Stomach smooth muscle (tissue), 2 donors: Measurements from ENCODE around the gene MANBA.

Experiments used
- H3K27ac ChIP-seq: one replicate; pipeline ENCODE4 v1.7.0; 2013; ENCODE audit warnings: mild to moderate bottlenecking, low read length, inconsistent platforms
- H3K27me3 ChIP-seq, 2 donors: one replicate each; pipeline ENCODE4 v1.7.0; 2013; ENCODE audit warnings: low read length in 2 of 2; ENCODE audit not compliant: insufficient read depth in 2 of 2, control insufficient read depth in 1 of 2
- H3K36me3 ChIP-seq, 2 donors: one replicate each; pipeline ENCODE4 v1.7.0; 2013; ENCODE audit warnings: low read length in 2 of 2; ENCODE audit not compliant: control insufficient read depth in 2 of 2, insufficient read depth in 2 of 2
- H3K4me1 ChIP-seq: one replicate; pipeline ENCODE4 v1.7.0; 2013; ENCODE audit warnings: low read length; ENCODE audit not compliant: control insufficient read depth, insufficient read depth
- H3K4me3 ChIP-seq, 2 donors: one replicate each; pipeline ENCODE4 v1.7.0; 2013; ENCODE audit warnings: low read length in 2 of 2
- H3K9ac ChIP-seq, 2 donors: one replicate each; pipeline ENCODE4 v1.7.0; 2013; ENCODE audit warnings: low read length in 2 of 2, mild to moderate bottlenecking in 1 of 2
- H3K9me3 ChIP-seq, 2 donors: one replicate each; pipeline ENCODE4 v1.7.0; 2013; ENCODE audit warnings: low read length in 2 of 2; ENCODE audit not compliant: control insufficient read depth in 2 of 2
- donor health status: healthy.
- donor health status: Pancreatic carcinoma.

MANBA gene

GRCh38 chr4:102694791-102695190, 66.0 kb downstream of the MANBA start:
- Histone ChIP-seq H3K9me3 (no peaks in the 10 kb centered on the region), H3K27ac (no peak overlapping the region), H3K4me1 (peaks cover 2% of the 10 kb centered on the region), H3K9ac (no peak overlapping the region), H3K36me3 (peaks cover 0 to 3% of the 10 kb centered on the region in 2 donors), H3K4me3 (no peak overlapping the region), H3K27me3 (no peaks in the 10 kb centered on the region)

- Histone ChIP-seq H3K27me3 (no peaks in the 10 kb centered on the region), H3K4me1 (peaks cover 2% of the 10 kb centered on the region), H3K9me3 (no peaks in the 10 kb centered on the region), H3K36me3 (peaks cover 0 to 3% of the 10 kb centered on the region in 2 donors), H3K27ac (no peak overlapping the region), H3K9ac (no peak overlapping the region), H3K4me3 (no peak overlapping the region)
Observed at GRCh38 chr4:102693861-102694260, 66.9 kb downstream of the MANBA start.

GRCh38 chr4:102693262-102693850, 67.4 kb downstream of the MANBA start:
- Histone ChIP-seq H3K9ac (no peak overlapping the region), H3K27me3 (no peaks in the 10 kb centered on the region), H3K9me3 (no peaks in the 10 kb centered on the region), H3K27ac (no peak overlapping the region), H3K4me3 (no peak overlapping the region), H3K4me1 (peaks cover 2% of the 10 kb centered on the region), H3K36me3 (peaks cover 0 to 4% of the 10 kb centered on the region in 2 donors)

GRCh38 chr4:102692474-102692873, 68.3 kb downstream of the MANBA start:
- Histone ChIP-seq H3K4me1 (peaks cover 2% of the 10 kb centered on the region), H3K27me3 (no peaks in the 10 kb centered on the region), H3K27ac (no peak overlapping the region), H3K36me3 (peaks cover 2 to 7% of the 10 kb centered on the region in 2 donors), H3K4me3 (no peak overlapping the region), H3K9ac (no peak overlapping the region), H3K9me3 (no peaks in the 10 kb centered on the region)

- Histone ChIP-seq H3K36me3 (peaks cover 3 to 4% of the 10 kb centered on the region in 2 donors), H3K27me3 (no peaks in the 10 kb centered on the region), H3K27ac (no peak overlapping the region), H3K4me1 (no peaks in the 10 kb centered on the region), H3K4me3 (no peak overlapping the region), H3K9me3 (no peaks in the 10 kb centered on the region), H3K9ac (no peak overlapping the region)
Observed at GRCh38 chr4:102687982-102688433, 72.8 kb downstream of the MANBA start.

GRCh38 chr4:102687373-102687981, 73.3 kb downstream of the MANBA start:
- H3K36me3 ChIP-seq: peaks cover 4 to 5% of the 10 kb centered on the region in 2 donors
- no peaks in the 10 kb centered on the region for H3K27me3 ChIP-seq
- H3K27ac ChIP-seq: no peak overlapping the region
- H3K4me3 ChIP-seq: no peak overlapping the region
- no peaks in the 10 kb centered on the region for H3K4me1 ChIP-seq
- no peaks in the 10 kb centered on the region for H3K9me3 ChIP-seq
- no peak overlapping the region for H3K9ac ChIP-seq

GRCh38 chr4:102685768-102686167, 75.0 kb downstream of the MANBA start:
- Histone ChIP-seq H3K27me3 (no peaks in the 10 kb centered on the region), H3K27ac (no peak overlapping the region), H3K36me3 (peaks cover 4 to 8% of the 10 kb centered on the region in 2 donors), H3K4me1 (no peaks in the 10 kb centered on the region), H3K4me3 (no peak overlapping the region), H3K9ac (no peak overlapping the region), H3K9me3 (no peaks in the 10 kb centered on the region)

GRCh38 chr4:102684610-102685052, 76.1 kb downstream of the MANBA start:
- H3K36me3 ChIP-seq: peaks cover 8 to 9% of the 10 kb centered on the region in 2 donors
- no peak overlapping the region for H3K4me3 ChIP-seq
- H3K9ac ChIP-seq: no peak overlapping the region
- no peaks in the 10 kb centered on the region for H3K27me3 ChIP-seq
- H3K9me3 ChIP-seq: no peaks in the 10 kb centered on the region
- no peaks in the 10 kb centered on the region for H3K4me1 ChIP-seq
- no peak overlapping the region for H3K27ac ChIP-seq

GRCh38 chr4:102683881-102684609, 76.7 kb downstream of the MANBA start:
- H3K9ac ChIP-seq: no peak overlapping the region
- no peaks in the 10 kb centered on the region for H3K27me3 ChIP-seq
- no peak overlapping the region for H3K27ac ChIP-seq
- H3K4me1 ChIP-seq: no peaks in the 10 kb centered on the region
- no peak overlapping the region for H3K4me3 ChIP-seq
- no peaks in the 10 kb centered on the region for H3K9me3 ChIP-seq
- peaks cover 8 to 9% of the 10 kb centered on the region in 2 donors for H3K36me3 ChIP-seq

- Histone ChIP-seq H3K36me3 (peaks cover 4 to 5% of the 10 kb centered on the region in 2 donors), H3K4me1 (no peaks in the 10 kb centered on the region), H3K9ac (no peak overlapping the region), H3K9me3 (no peaks in the 10 kb centered on the region), H3K27me3 (no peaks in the 10 kb centered on the region), H3K4me3 (no peak overlapping the region), H3K27ac (no peak overlapping the region)
Observed at GRCh38 chr4:102678695-102679335, 82.0 kb downstream of the MANBA start.
